Activated CD8-positive, alpha-beta T cell treated with anti-CD3 and anti-CD28 coated beads, Interleukin-2, amount 10 ng/mL, durations not matched to agents 7 days and 5 days (primary cell): ENCODE results near the gene BIRC2. TPM values are rescaled to one million over a fixed set of nuclear protein-coding genes. Genes with fewer than 3 reads are reported as not detected.

Experiments used
- ATAC-seq: fragments of 150-1000 bp; cut with Tn5 transposase; one replicate; pipeline ENCODE4 v1.10.0; 2021; ENCODE audit warnings: moderate library complexity
- CTCF ChIA-PET: fragments of 350-600 bp; sonication (Branson Sonifier 250); formaldehyde crosslinking; loops from one replicate; lab custom pipeline; 2021; ENCODE audit warnings: antibody characterized with exemption; lab: Charles Lee
- POLR2A ChIA-PET: fragments of 350-600 bp; sonication (Branson Sonifier 250); formaldehyde crosslinking; loops from one replicate; lab custom pipeline; 2021; ENCODE audit warnings: antibody characterized with exemption; lab: Charles Lee
- DNase-seq: peaks from one replicate; pipeline ENCODE4 v3.0.0-alpha.2; 2020
- H3K27ac Mint-ChIP-seq: one replicate; pipeline ENCODE4 v1.8.0; 2021; ENCODE audit warnings: mild to moderate bottlenecking, mixed read lengths
- H3K27me3 Mint-ChIP-seq: one replicate; pipeline ENCODE4 v1.8.0; 2021; ENCODE audit warnings: low read depth, mixed read lengths
- H3K36me3 Mint-ChIP-seq: one replicate; pipeline ENCODE4 v1.8.0; 2021; ENCODE audit warnings: low read depth, mixed read lengths
- H3K4me1 Mint-ChIP-seq: one replicate; pipeline ENCODE4 v1.8.0; 2021; ENCODE audit warnings: low read depth, mixed read lengths
- H3K4me3 Mint-ChIP-seq: one replicate; pipeline ENCODE4 v1.8.0; 2021; ENCODE audit warnings: mild to moderate bottlenecking, mixed read lengths
- H3K9me3 Mint-ChIP-seq: one replicate; pipeline ENCODE4 v1.8.0; 2022; ENCODE audit warnings: mixed read lengths; ENCODE audit not compliant: insufficient read depth
- total RNA-seq, 2 experiments: library from RNA; stranded (reverse); gene quantifications; one replicate each; pipeline ENCODE4 v1.2.3, GENCODE V29; 2021

Gene BIRC2
- total RNA-seq, 2 experiments from 2014 or later, result 28.3 to 30.4 TPM

GRCh38 chr11:102402548-102402947 is 55.5 kb downstream of the BIRC2 start:
- peak overlapping the region; percentile 30 for H3K27ac Mint-ChIP-seq
- ChIA-PET POLR2A (no interaction called here), CTCF (interaction anchor here (1.5 kb wide), 1 partner anchor 61 kb away, joined by 6 read pairs; no protein-coding TSS in a partner anchor)
- no peak overlapping the region for H3K4me3 Mint-ChIP-seq
- H3K9me3 Mint-ChIP-seq, result no peaks in the 10 kb centered on the region
- H3K4me1 Mint-ChIP-seq, result peaks cover 47% of the 10 kb centered on the region
- no peaks in the 10 kb centered on the region for H3K27me3 Mint-ChIP-seq
- DNase-seq, result no peak
- H3K36me3 Mint-ChIP-seq, result peaks cover 66% of the 10 kb centered on the region
- no peak for ATAC-seq

- ATAC-seq (no peak), DNase-seq (no peak)
- Mint-ChIP-seq H3K4me3 (no peak overlapping the region), H3K27me3 (no peaks in the 10 kb centered on the region), H3K36me3 (peaks cover 63% of the 10 kb centered on the region), H3K27ac (no peak overlapping the region), H3K9me3 (no peaks in the 10 kb centered on the region), H3K4me1 (peaks cover 63% of the 10 kb centered on the region)
- ChIA-PET CTCF (interaction anchor here (0.8 to 6.0 kb wide), 4 partner anchors 14 to 64 kb away, joined by 3 to 39 read pairs (median 6); no protein-coding TSS in a partner anchor), POLR2A (interaction anchor here (0.6 kb wide), 1 partner anchor 205 kb away, joined by 4 read pairs; no protein-coding TSS in a partner anchor)
Measured at GRCh38 chr11:102405501-102405900, 58.5 kb downstream of the BIRC2 start.

- peaks cover 65% of the 10 kb centered on the region for H3K4me1 Mint-ChIP-seq
- no peaks in the 10 kb centered on the region for H3K27me3 Mint-ChIP-seq
- CTCF ChIA-PET, result interaction anchor here (0.8 to 6.0 kb wide), 6 partner anchors 15 to 260 kb away, joined by 3 to 39 read pairs (median 6); no protein-coding TSS in a partner anchor
- H3K36me3 Mint-ChIP-seq, result peaks cover 62% of the 10 kb centered on the region
- DNase-seq, result no peak
- H3K27ac Mint-ChIP-seq, result no peak overlapping the region
- POLR2A ChIA-PET, result interaction anchor here (0.6 to 1.3 kb wide), 2 partner anchors 8 to 204 kb away, joined by 3 to 4 read pairs; no protein-coding TSS in a partner anchor
- no peaks in the 10 kb centered on the region for H3K9me3 Mint-ChIP-seq
- H3K4me3 Mint-ChIP-seq, result no peak overlapping the region
- no peak for ATAC-seq
Measured at GRCh38 chr11:102406099-102406498, 59.1 kb downstream of the BIRC2 start.

GRCh38 chr11:102407901-102408300 is 60.9 kb downstream of the BIRC2 start:
- Mint-ChIP-seq H3K27me3 (no peaks in the 10 kb centered on the region), H3K27ac (peak overlapping the region; percentile 44), H3K4me1 (peaks cover 67% of the 10 kb centered on the region), H3K9me3 (no peaks in the 10 kb centered on the region), H3K4me3 (no peak overlapping the region), H3K36me3 (peaks cover 51% of the 10 kb centered on the region)
- ChIA-PET CTCF (interaction anchor here (1.1 to 6.0 kb wide), 3 partner anchors 13 to 88 kb away, joined by 4 to 39 read pairs (median 6); no protein-coding TSS in a partner anchor), POLR2A (no interaction called here)
- no peak for DNase-seq
- no peak for ATAC-seq

GRCh38 chr11:102408339-102408738 is 61.3 kb downstream of the BIRC2 start:
- no peak for DNase-seq

GRCh38 chr11:102410382-102410784 is 63.4 kb downstream of the BIRC2 start:
- ATAC-seq (no peak), DNase-seq (no peak)
- Mint-ChIP-seq H3K4me3 (no peak overlapping the region), H3K4me1 (peaks cover 72% of the 10 kb centered on the region), H3K27ac (no peak overlapping the region), H3K9me3 (no peaks in the 10 kb centered on the region), H3K27me3 (no peaks in the 10 kb centered on the region), H3K36me3 (peaks cover 61% of the 10 kb centered on the region)
- CTCF ChIA-PET, result interaction anchor here (0.6 to 6.0 kb wide), 5 partner anchors 9 to 85 kb away, joined by 3 to 39 read pairs (median 3); no protein-coding TSS in a partner anchor
- POLR2A ChIA-PET, result no interaction called here

More at GRCh38 chr11:102408339-102408738, 61.3 kb downstream of the BIRC2 start:
- H3K27me3 Mint-ChIP-seq, result no peaks in the 10 kb centered on the region
- POLR2A ChIA-PET, result no interaction called here
- CTCF ChIA-PET, result interaction anchor here (0.7 to 6.0 kb wide), 6 partner anchors 13 to 88 kb away, joined by 3 to 39 read pairs (median 4); no protein-coding TSS in a partner anchor
- no peak for ATAC-seq
- peaks cover 67% of the 10 kb centered on the region for H3K4me1 Mint-ChIP-seq
- H3K36me3 Mint-ChIP-seq, result peaks cover 50% of the 10 kb centered on the region
- no peak overlapping the region for H3K4me3 Mint-ChIP-seq
- no peak overlapping the region for H3K27ac Mint-ChIP-seq
- H3K9me3 Mint-ChIP-seq, result no peaks in the 10 kb centered on the region

GRCh38 chr11:102411142-102411541 is 64.1 kb downstream of the BIRC2 start:
- no peak for ATAC-seq
- Mint-ChIP-seq H3K27me3 (no peaks in the 10 kb centered on the region), H3K4me1 (peaks cover 71% of the 10 kb centered on the region), H3K27ac (no peak overlapping the region), H3K4me3 (no peak overlapping the region), H3K36me3 (peaks cover 59% of the 10 kb centered on the region), H3K9me3 (no peaks in the 10 kb centered on the region)
- POLR2A ChIA-PET, result interaction anchor here (1.1 kb wide), 1 partner anchor 39 kb away, joined by 3 read pairs; no protein-coding TSS in a partner anchor
- CTCF ChIA-PET, result interaction anchor here (0.6 to 0.8 kb wide), 2 partner anchors 21 to 85 kb away, joined by 3 read pairs; no protein-coding TSS in a partner anchor
- DNase-seq, result no peak

- peaks cover 76% of the 10 kb centered on the region for H3K4me1 Mint-ChIP-seq
- H3K27me3 Mint-ChIP-seq, result no peaks in the 10 kb centered on the region
- H3K27ac Mint-ChIP-seq, result peak overlapping the region; percentile 9
- ChIA-PET CTCF (interaction anchor here (1.0 to 2.5 kb wide), 5 partner anchors 16 to 201 kb away, joined by 3 to 15 read pairs (median 4); no protein-coding TSS in a partner anchor), POLR2A (interaction anchor here (1.2 kb wide), 1 partner anchor 38 kb away, joined by 4 read pairs; no protein-coding TSS in a partner anchor)
- H3K4me3 Mint-ChIP-seq, result no peak overlapping the region
- no peaks in the 10 kb centered on the region for H3K9me3 Mint-ChIP-seq
- no peak for ATAC-seq
- no peak for DNase-seq
- H3K36me3 Mint-ChIP-seq, result peaks cover 68% of the 10 kb centered on the region
Measured at GRCh38 chr11:102413497-102413896, 66.5 kb downstream of the BIRC2 start.

GRCh38 chr11:102414559-102414958 is 67.5 kb downstream of the BIRC2 start:
- DNase-seq, result no peak
- peaks cover 79% of the 10 kb centered on the region for H3K4me1 Mint-ChIP-seq
- CTCF ChIA-PET, result interaction anchor here (2.5 kb wide), 1 partner anchor 24 kb away, joined by 15 read pairs; no protein-coding TSS in a partner anchor
- H3K36me3 Mint-ChIP-seq, result peaks cover 71% of the 10 kb centered on the region
- ATAC-seq, result no peak
- H3K27ac Mint-ChIP-seq, result peak overlapping the region; percentile 58
- no peak overlapping the region for H3K4me3 Mint-ChIP-seq
- POLR2A ChIA-PET, result no interaction called here
- H3K27me3 Mint-ChIP-seq, result no peaks in the 10 kb centered on the region
- peaks cover 6% of the 10 kb centered on the region for H3K9me3 Mint-ChIP-seq

GRCh38 chr11:102415304-102415916 is 68.4 kb downstream of the BIRC2 start:
- H3K36me3 Mint-ChIP-seq, result peaks cover 73% of the 10 kb centered on the region
- H3K27ac Mint-ChIP-seq, result peak overlapping the region; percentile 58
- peak overlapping the region; percentile 38 for H3K4me3 Mint-ChIP-seq
- H3K4me1 Mint-ChIP-seq, result peaks cover 83% of the 10 kb centered on the region
- no peak for DNase-seq
- ChIA-PET POLR2A (interaction anchor here (1.6 kb wide), 1 partner anchor 38 kb away, joined by 8 read pairs; no protein-coding TSS in a partner anchor), CTCF (interaction anchor here (1.0 to 1.5 kb wide), 4 partner anchors 36 to 121 kb away, joined by 3 to 4 read pairs (median 3); no protein-coding TSS in a partner anchor)
- peak; percentile 48 for ATAC-seq
- H3K27me3 Mint-ChIP-seq, result no peaks in the 10 kb centered on the region
- H3K9me3 Mint-ChIP-seq, result peaks cover 6% of the 10 kb centered on the region

- ATAC-seq (peak; percentile 59), DNase-seq (no peak)
- ChIA-PET CTCF (interaction anchor here (1.3 to 1.6 kb wide), 3 partner anchors 27 to 59 kb away, joined by 3 to 5 read pairs (median 3); no protein-coding TSS in a partner anchor), POLR2A (interaction anchor here (1.6 kb wide), 1 partner anchor 36 kb away, joined by 8 read pairs; no protein-coding TSS in a partner anchor)
- Mint-ChIP-seq H3K27me3 (no peaks in the 10 kb centered on the region), H3K36me3 (peaks cover 78% of the 10 kb centered on the region), H3K4me3 (peak overlapping the region; percentile 39), H3K9me3 (peaks cover 6% of the 10 kb centered on the region), H3K27ac (peak overlapping the region; percentile 83), H3K4me1 (peaks cover 89% of the 10 kb centered on the region)
Measured at GRCh38 chr11:102416976-102417375, 70.0 kb downstream of the BIRC2 start.
